ENCODE data around the gene POLR1C.

Gene POLR1C

DNA sequence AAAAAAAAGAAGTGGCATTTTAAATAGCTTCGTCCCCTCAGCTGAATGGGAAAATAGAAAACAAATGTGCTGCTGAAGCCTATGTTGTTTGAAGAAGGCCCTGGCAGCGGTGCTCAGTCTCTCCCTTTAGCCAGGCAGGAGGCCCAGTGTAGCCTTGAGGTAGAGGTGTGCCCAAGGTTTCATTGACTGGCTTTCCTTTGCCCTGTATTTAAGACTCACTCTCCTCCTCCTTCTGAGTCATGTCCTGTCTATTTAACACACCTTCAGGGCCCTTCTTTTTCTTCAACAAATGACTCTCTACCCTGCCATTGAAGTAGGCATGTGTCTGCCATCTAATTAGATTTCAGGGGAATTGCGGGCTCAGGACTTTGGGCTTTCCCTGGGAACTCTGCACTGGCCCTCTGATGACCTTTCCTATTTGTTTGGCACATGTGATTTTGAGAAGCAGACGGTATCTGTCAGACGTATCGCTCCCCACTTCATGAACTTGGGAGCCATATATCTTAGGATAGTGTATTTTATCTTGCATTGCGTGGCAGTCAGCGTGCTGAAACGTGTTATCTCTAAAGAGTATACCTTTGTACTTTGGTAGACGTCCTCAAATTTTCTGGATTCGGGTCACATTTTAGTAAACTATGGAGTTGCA lies 35.2 kb upstream of the POLR1C start:
- H3K4me3 Mint-ChIP-seq: no peak overlapping the region
- H3K4me1 Mint-ChIP-seq (ENCODE audit: low read depth): peaks cover 50% of the 10 kb centered on the region
- H3K36me3 Mint-ChIP-seq (ENCODE audit: low read depth): peaks cover 11% of the 10 kb centered on the region
- H3K27me3 Mint-ChIP-seq: no peaks in the 10 kb centered on the region
- no peak overlapping the region for H3K27ac Mint-ChIP-seq
- no peaks in the 10 kb centered on the region for H3K9me3 Mint-ChIP-seq

DNA sequence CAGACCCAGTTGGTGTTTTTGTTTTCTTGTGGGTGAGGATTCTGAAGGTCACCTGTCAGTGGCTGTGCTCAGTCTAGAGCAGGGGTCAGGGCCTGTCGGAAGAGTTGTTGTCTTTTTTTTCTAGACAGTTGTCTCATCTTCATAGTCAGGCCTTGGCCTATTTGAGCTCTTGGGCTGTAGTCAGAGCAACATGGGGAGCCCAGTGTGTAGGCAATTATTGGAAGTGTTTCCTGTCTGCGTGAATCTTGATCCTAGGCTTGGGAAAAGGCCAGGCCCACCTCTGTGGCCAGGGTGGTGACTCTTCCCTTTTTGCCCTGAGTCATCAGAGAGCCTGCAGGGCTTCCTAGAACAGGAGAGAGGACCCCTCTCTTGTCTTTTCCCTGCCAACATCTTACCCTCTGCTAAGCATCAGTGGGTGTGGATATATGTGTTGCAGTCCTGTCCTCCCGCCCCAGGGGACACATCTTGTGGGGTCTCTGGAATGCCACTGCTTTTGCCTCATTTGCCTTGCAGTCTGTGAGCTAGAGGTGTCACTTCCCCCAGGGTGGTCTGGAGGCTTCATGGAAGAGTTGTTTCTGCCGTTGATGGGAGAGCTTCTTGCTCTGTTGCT lies 28.1 kb upstream of the POLR1C start:
- no peaks in the 10 kb centered on the region for H3K9me3 Mint-ChIP-seq
- no peak overlapping the region for H3K27ac Mint-ChIP-seq
- no peaks in the 10 kb centered on the region for H3K27me3 Mint-ChIP-seq
- peaks cover 8% of the 10 kb centered on the region for H3K4me1 Mint-ChIP-seq (ENCODE audit: low read depth)
- H3K36me3 Mint-ChIP-seq (ENCODE audit: low read depth): peaks cover 14% of the 10 kb centered on the region
- H3K4me3 Mint-ChIP-seq: no peak overlapping the region

DNA sequence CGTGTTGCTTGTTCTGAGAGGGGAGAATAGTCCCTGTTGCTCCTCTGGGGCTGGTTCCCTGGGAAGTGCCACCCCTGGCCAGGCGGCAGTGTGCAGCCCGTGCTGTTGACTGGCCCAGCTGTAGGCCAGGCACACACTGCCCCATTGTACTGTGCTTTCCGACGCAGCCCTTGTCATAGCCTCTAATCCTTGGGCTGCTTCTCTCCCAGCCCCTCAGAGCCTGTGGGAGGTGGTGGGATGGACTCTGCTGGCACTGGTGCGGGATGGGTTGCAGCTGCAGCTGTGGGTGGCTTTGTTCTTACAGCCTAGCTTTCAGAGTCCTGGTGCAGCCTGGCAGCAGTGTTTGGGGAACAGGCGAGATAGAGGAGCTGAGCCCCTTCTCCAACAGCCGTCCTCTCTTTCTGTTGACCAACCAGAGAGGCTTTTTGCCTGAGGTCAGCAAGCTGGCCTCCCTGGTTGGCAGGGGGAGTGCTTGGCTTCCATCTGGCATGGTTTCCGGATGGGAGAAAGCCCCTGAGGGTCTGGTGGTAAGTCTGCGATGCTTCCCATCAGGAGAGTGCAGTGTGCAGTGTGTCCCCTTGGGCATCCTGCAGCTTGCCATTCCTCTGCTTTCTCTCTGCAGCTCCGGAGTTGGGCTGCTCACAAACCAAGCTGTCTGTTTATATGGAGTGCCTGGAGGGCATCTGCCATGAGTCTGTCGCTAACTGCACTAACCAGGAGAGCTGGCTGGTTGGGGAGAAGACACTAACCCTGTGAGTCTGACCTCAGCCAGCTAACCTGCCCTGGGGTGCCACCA lies 27.4 kb upstream of the POLR1C start:
- peaks cover 13% of the 10 kb centered on the region for H3K4me1 Mint-ChIP-seq (ENCODE audit: low read depth)
- no peaks in the 10 kb centered on the region for H3K27me3 Mint-ChIP-seq
- no peak overlapping the region for H3K4me3 Mint-ChIP-seq
- H3K36me3 Mint-ChIP-seq (ENCODE audit: low read depth): peaks cover 14% of the 10 kb centered on the region
- no peaks in the 10 kb centered on the region for H3K9me3 Mint-ChIP-seq
- no peak overlapping the region for H3K27ac Mint-ChIP-seq

DNA sequence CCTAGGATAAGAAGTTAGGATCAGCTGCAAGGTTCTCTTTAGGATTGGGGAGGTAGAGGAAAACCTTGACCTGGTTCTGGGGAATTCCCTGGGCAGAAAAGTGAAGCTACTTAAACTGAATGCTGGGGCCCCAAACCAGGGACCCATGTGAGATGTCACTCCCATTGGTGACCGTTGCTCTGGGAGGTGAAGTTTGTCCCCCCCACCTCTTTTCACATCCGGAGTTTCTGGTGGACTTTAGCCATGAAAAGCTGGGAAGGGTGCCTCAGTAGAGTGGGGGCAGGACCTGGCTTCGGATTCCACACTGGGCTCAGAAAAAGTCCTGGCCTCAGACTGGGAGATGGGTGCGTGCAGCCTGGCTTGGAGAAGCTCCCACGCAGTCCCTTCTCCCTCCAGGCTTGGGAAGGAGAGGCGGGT lies 26.4 kb upstream of the POLR1C start:
- Mint-ChIP-seq H3K36me3 (ENCODE audit: low read depth) (peaks cover 14% of the 10 kb centered on the region), H3K4me1 (ENCODE audit: low read depth) (peaks cover 23% of the 10 kb centered on the region), H3K4me3 (no peak overlapping the region), H3K27me3 (no peaks in the 10 kb centered on the region), H3K27ac (no peak overlapping the region), H3K9me3 (no peaks in the 10 kb centered on the region)

DNA sequence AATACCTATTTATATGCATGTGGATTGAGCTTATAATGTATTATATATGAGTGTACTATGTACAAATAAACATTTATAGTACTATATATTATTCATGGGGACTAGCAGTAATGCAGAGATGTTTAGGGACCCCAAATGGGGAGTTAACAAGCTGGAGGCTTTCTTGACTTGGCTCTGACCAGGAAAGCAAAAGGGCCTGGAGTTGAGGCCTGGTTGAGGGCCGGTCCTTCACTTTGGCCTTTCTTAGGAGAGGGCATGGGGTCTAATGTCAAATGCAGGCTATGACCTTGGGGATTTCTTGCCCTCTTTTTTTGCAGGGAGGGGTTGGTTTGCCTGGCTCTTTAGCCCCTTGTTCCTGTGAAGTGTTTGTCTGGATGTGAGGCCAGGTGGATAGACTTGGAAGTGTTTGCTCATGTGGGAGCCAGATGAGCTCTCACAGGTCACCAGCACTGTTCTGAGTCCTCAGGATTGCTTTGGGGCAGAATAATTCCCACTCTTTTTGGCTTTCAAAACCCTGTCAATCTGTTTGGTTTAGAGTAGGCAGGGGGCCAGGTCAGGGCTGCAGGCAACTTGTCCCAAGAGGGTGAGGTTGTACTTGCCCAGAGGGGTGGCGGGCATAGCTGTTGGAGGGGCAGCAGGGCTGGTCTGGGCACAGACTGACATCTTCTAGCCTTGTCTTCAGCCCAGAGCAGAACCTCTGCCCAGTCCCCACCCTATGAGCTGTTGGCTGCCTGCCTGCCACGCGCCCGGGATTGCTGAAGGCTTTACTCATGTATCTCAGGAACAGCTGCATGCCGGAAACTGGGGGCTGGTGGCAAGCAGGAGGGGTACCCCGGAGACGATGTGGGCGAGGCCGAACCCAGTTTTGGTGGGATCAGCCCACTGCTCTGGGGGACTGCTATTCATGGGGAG lies 24.9 kb upstream of the POLR1C start:
- no peak overlapping the region for H3K4me3 Mint-ChIP-seq
- no peak overlapping the region for H3K27ac Mint-ChIP-seq
- no peaks in the 10 kb centered on the region for H3K9me3 Mint-ChIP-seq
- H3K4me1 Mint-ChIP-seq (ENCODE audit: low read depth): peaks cover 23% of the 10 kb centered on the region
- H3K27me3 Mint-ChIP-seq: no peaks in the 10 kb centered on the region
- H3K36me3 Mint-ChIP-seq (ENCODE audit: low read depth): peaks cover 9% of the 10 kb centered on the region

DNA sequence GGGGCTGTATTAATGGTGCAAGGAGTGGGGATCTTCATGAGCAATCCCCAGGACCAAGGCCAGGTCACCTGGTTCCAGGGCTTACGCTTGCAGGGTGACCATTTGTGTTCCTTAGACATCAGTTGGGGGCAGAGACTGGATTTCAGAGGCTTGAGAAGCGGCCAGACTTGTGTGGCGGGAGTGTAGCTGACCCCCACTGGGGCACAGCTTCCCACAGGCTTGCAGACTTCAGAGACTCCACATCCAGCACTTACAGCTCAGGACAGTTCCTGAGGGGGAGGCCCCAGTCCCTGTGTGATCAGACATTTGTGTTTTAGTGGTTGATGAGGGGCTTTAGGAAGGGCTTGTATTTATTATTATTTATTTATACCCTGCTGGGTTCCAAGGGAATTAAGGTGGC lies 24.2 kb upstream of the POLR1C start:
- no peak overlapping the region for H3K27ac Mint-ChIP-seq
- no peaks in the 10 kb centered on the region for H3K9me3 Mint-ChIP-seq
- no peaks in the 10 kb centered on the region for H3K27me3 Mint-ChIP-seq
- peaks cover 23% of the 10 kb centered on the region for H3K4me1 Mint-ChIP-seq (ENCODE audit: low read depth)
- peaks cover 9% of the 10 kb centered on the region for H3K36me3 Mint-ChIP-seq (ENCODE audit: low read depth)
- no peak overlapping the region for H3K4me3 Mint-ChIP-seq

DNA sequence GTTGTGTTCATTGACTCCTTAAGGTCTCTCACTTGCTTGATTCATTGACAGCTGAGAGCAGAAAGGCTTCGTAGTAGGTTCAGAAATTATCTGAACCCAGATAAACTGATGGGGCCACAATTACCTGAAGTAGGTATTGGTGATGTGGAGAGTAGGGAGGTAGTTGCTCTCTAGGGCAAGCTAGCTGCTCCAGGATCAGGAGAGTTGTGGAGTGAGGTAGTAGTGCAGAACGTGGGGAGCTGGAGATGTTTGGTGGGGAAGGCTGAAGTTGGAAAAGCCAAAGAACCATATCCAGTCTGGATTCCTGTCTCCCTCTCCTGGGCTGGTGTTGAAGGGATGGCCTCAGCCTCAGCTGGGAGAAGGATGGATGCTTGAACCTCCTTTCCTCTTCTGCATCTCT lies 23.7 kb upstream of the POLR1C start:
- no peak overlapping the region for H3K4me3 Mint-ChIP-seq
- H3K27ac Mint-ChIP-seq: no peak overlapping the region
- H3K9me3 Mint-ChIP-seq: no peaks in the 10 kb centered on the region
- peaks cover 23% of the 10 kb centered on the region for H3K4me1 Mint-ChIP-seq (ENCODE audit: low read depth)
- no peaks in the 10 kb centered on the region for H3K27me3 Mint-ChIP-seq
- H3K36me3 Mint-ChIP-seq (ENCODE audit: low read depth): peaks cover 9% of the 10 kb centered on the region

DNA sequence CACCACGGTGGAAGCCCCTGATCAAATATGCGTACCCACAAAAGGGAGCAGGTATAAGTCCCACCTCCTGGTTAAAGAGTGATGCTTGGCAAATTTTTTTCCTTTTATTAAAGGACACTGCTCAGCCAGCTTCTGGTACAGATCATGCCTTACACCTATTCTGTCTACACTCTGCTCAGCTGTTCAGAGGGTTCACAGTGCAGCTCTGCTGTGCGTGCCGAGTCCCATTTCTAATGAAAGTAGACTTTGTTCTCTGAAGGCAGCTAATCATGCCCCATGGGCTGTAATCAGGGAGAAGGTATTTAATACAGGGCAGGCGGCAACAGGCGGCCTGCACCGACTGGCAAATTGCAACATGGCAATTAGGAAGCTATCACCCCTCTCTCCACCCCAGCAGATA lies 23.1 kb upstream of the POLR1C start:
- no peaks in the 10 kb centered on the region for H3K9me3 Mint-ChIP-seq
- H3K27ac Mint-ChIP-seq: no peak overlapping the region
- no peak overlapping the region for H3K4me3 Mint-ChIP-seq
- peaks cover 23% of the 10 kb centered on the region for H3K4me1 Mint-ChIP-seq (ENCODE audit: low read depth)
- peaks cover 9% of the 10 kb centered on the region for H3K36me3 Mint-ChIP-seq (ENCODE audit: low read depth)
- H3K27me3 Mint-ChIP-seq: no peaks in the 10 kb centered on the region

DNA sequence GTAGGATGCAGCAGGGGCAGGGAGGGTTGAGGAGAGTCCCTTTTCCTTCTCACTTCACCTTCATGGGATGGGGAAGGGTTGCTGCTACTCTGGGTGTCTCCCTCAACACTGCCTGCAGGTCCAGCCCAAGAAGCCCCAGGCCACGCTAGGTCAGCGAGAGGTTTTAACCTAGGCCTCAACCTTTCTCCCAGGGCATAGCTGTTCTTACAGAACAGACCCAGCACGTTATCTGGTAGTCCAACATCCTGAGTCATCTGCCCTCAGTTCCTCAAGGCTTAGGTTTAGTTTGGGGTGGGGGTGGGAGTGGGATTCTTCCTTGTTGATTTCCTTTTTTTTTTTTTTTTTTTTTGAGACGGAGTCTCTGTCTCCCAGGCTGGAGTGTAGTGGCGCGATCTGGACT lies 22.6 kb upstream of the POLR1C start:
- peaks cover 23% of the 10 kb centered on the region for H3K4me1 Mint-ChIP-seq (ENCODE audit: low read depth)
- H3K4me3 Mint-ChIP-seq: no peak overlapping the region
- H3K9me3 Mint-ChIP-seq: no peaks in the 10 kb centered on the region
- H3K27ac Mint-ChIP-seq: no peak overlapping the region
- peaks cover 5% of the 10 kb centered on the region for H3K36me3 Mint-ChIP-seq (ENCODE audit: low read depth)
- H3K27me3 Mint-ChIP-seq: no peaks in the 10 kb centered on the region

DNA sequence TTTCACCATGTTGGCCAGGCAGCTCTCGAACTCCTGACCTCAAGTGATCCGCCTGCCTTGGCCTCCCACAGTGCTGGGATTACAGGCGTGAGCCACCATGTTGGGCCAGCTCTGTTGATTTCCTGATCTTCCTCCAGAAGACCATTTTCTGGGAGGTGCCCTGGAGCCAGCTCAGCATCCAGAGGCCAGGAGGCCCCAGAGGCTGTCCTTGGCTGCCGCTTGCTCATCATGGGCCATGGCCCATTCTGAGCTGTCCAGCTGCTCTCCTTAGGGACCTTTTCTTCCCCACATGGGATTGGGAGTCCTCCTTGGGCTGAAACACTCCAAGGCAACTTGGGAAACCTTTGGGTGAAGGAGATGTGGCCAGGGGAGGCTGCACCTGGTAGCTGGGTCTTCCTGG lies 22.1 kb upstream of the POLR1C start:
- H3K27me3 Mint-ChIP-seq: no peaks in the 10 kb centered on the region

DNA sequence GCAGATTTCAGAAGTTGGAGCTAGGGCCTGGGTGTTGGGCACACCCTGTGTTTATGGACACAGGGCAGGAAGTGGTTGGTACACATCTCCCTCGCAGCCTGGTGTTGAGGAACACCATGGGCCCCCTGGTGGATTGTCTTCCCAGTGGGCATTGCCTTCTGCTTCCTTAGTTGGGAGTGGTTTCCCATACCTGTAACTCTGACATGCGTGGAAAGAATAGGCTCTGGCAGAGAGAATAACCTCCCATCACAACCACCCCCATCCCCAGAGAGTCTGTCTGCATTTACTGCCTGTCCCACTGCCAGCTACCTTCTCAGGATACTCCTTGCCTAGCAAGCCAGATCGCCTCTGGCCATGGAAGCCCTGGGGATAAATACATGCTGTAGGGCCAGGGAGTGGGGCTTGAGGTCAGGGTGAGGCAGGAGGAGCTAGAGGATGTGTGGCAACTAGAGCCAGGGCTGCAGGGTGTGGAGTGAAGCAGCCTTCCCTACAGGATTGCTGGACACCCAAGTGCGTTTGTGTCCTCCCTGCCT lies 21.4 kb upstream of the POLR1C start:
- H3K36me3 Mint-ChIP-seq (ENCODE audit: low read depth): peaks cover 7% of the 10 kb centered on the region
- H3K27ac Mint-ChIP-seq: no peak overlapping the region
- H3K4me3 Mint-ChIP-seq: no peak overlapping the region
- H3K4me1 Mint-ChIP-seq (ENCODE audit: low read depth): peaks cover 19% of the 10 kb centered on the region
- no peaks in the 10 kb centered on the region for H3K27me3 Mint-ChIP-seq
- H3K9me3 Mint-ChIP-seq: no peaks in the 10 kb centered on the region

More for the DNA sequence above, 22.1 kb upstream of the POLR1C start:
- no peak overlapping the region for H3K27ac Mint-ChIP-seq
- H3K4me1 Mint-ChIP-seq (ENCODE audit: low read depth): peaks cover 23% of the 10 kb centered on the region
- H3K9me3 Mint-ChIP-seq: no peaks in the 10 kb centered on the region
- peaks cover 7% of the 10 kb centered on the region for H3K36me3 Mint-ChIP-seq (ENCODE audit: low read depth)
- H3K4me3 Mint-ChIP-seq: no peak overlapping the region

DNA sequence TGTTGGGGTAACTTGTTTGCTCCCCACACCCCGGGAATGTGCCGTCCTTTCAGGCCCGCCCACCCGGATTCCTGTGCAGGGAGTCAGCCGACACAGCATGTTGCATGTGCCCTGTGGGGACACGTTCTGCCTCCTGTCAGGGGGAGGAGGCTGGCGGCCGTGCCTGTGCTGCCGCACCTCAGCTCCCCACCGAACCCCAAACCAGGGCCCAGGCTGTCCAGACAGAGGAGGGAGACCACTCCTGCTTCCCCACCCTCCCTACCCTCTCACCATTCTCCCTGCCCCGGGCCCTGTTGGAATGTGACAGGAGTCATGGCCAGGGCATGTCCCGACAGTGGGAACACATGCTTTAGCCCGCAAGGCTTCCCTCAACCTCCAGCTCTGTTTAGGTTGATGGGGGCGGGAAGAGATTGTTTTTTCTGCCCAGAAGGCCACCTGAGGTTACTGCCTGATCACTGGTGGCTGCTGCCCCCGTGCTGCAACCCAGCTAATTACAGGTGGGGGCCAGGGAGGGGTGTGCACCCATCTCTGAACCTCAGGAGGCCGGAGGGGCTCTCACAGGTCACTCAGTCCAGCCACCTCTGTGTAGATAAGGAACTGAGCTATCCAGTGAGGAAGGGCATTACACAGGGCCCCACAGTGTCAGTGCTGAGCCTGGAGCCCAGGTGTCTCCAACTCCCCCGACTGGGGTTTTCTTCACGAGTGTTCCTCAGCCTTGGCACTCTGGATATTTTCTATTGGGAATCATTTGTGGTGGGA lies 20.3 kb upstream of the POLR1C start:
- H3K27me3 Mint-ChIP-seq: no peaks in the 10 kb centered on the region
- H3K9me3 Mint-ChIP-seq: no peaks in the 10 kb centered on the region
- H3K4me1 Mint-ChIP-seq (ENCODE audit: low read depth): peaks cover 19% of the 10 kb centered on the region
- no peak overlapping the region for H3K4me3 Mint-ChIP-seq
- peaks cover 15% of the 10 kb centered on the region for H3K36me3 Mint-ChIP-seq (ENCODE audit: low read depth)
- H3K27ac Mint-ChIP-seq: no peak overlapping the region

DNA sequence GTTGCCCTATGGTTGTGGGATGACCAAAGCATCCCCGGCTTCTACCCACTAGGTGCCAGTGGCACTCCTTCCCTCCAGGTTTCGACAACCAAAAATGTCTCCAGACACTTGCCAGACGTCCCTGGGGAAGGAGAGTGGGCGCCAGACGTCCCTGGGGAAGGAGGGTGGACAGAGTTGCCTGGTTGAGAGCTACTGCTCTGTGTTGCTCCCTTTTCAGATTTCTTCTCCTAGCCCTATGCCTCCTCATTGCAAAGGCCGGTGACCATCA lies 19.8 kb upstream of the POLR1C start:
- peaks cover 20% of the 10 kb centered on the region for H3K36me3 Mint-ChIP-seq (ENCODE audit: low read depth)
- no peak overlapping the region for H3K4me3 Mint-ChIP-seq
- no peaks in the 10 kb centered on the region for H3K9me3 Mint-ChIP-seq
- peaks cover 19% of the 10 kb centered on the region for H3K4me1 Mint-ChIP-seq (ENCODE audit: low read depth)
- H3K27ac Mint-ChIP-seq: no peak overlapping the region
- no peaks in the 10 kb centered on the region for H3K27me3 Mint-ChIP-seq

DNA sequence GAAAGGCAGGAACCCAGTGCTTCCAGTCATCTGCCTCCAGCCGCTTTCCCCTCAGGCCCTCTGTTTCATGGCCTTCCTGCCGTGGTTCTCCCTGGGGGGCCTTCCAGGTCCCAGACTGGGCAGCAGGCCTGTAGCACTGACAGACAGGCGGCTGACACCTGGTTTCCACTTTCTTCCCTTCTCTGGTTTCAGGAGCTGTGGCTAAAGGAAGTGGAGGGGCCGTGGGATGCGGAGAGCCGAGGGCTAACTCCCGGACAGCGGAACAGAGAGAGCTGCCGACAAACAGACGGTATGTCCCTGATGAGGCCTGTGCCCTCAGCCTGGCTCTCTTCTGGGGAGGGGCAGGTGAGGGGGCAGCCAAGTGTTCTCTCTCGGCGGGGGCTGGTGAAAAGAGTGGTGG lies 19.2 kb upstream of the POLR1C start:
- H3K36me3 Mint-ChIP-seq (ENCODE audit: low read depth): peaks cover 21% of the 10 kb centered on the region
- no peak overlapping the region for H3K27ac Mint-ChIP-seq

More for the DNA sequence above, 19.2 kb upstream of the POLR1C start:
- Mint-ChIP-seq H3K4me3 (no peak overlapping the region), H3K27me3 (no peaks in the 10 kb centered on the region), H3K9me3 (no peaks in the 10 kb centered on the region), H3K4me1 (ENCODE audit: low read depth) (peaks cover 19% of the 10 kb centered on the region)
